NCI-H82 treated with DMSO at 0.1 percent for 48 hours (cell line): ENCODE measurements around the gene WFDC10B.
A peak's percentile ranks its signal among the peaks of the same experiment; 100 is the strongest.
"Not testable (repeated sequence)": the region's sequence is repeated elsewhere in the genome, so short reads cannot be mapped to it uniquely, and the experiment has no call there.

ENCODE experiments used
- DNase-seq: peaks from one replicate; lab custom pipeline; 2025; ENCODE audit not compliant: unreplicated experiment; lab: John Stamatoyannopoulos, UW

The WFDC10B gene

DNA sequence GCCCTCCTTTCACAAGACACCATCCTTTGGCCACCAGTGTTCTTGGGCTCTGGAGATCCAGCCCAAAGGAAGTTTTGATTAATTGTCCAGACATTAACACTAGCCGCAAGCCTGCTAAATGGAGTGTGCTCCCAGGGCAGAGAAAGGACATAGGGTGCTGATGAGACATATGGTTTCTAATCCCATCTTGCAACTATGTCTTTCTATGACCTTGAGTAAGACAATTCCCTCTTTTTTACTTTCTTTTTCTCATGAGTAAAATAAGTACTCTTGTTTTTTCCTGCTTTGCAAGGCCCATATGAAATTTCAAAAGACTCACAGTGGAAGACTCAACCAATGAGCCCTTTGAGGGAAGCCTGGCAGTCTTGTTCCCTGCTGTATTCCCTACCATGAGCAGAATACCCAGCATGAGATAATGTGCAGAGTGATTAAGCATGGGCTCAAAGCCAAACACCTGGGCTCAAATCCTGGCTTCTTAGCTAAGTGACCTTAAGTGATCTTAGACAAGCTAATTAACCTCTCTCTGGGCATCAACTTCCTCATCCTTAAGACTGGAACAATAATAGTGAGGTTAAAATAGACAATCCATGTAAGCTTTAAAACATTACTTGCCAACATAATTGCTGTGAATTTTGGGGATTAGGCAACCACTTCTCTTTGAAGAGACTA, at the start of gene WFDC10B:
TSS of gene WFDC10B (minus strand) at position 51 of the 669 bp plus-strand sequence. CDS start 19,027 bp downstream, outside the sequence.
- DNase-seq, result peak; percentile 93

DNA sequence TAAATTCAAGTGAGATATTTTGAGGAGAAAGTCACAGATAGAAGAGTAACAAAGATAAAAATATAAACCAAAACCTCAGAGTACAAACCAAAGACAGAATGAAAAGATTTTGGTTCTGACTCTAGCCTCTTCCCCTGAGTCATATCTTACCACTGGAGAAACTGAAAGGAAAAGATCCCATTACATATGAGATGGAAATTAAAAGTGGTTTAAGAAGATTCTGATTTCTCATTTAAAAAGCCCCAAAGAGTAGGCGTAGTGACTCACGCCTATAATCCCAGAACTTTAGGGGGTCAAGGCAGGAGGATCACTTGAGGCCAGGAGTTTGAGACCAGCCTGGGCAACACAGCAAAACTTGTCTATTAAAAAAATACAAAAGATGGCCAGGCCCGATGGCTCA, 47.9 kb upstream of the WFDC10B start:
- no peak for DNase-seq

- no peak for DNase-seq
These were observed 46.9 kb upstream of the WFDC10B start for GRCh38 chr20:45751721-45752120.

- DNase-seq, result no peak
These were observed 40.2 kb upstream of the WFDC10B start for GRCh38 chr20:45745015-45745414.

- no peak for DNase-seq
These were observed 37.8 kb upstream of the WFDC10B start for GRCh38 chr20:45742596-45742995.

GRCh38 chr20:45735988-45736387, 31.2 kb upstream of the WFDC10B start:
- DNase-seq, result no peak

- DNase-seq, result no peak
These were observed 30.7 kb upstream of the WFDC10B start for GRCh38 chr20:45735552-45735951.

DNA sequence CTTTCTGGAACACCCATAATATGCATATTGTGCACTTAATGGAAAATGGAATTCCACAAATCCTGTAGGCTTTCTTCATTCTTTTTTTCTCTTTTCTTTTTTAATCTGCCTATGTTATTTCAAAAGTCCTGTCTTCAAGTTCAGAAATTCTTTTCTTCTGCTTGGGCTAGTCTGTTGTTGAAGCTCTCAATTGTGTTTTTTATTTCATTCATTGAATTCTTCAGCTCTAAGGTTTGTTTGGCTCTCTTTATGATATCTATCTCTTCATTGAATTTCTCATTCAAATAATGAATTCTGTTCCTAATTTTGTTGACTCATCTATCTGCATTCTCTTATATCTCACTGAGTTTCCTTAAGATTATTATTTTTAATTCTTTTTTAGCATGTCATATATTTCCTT, 27.4 kb upstream of the WFDC10B start:
- no peak for DNase-seq

DNA sequence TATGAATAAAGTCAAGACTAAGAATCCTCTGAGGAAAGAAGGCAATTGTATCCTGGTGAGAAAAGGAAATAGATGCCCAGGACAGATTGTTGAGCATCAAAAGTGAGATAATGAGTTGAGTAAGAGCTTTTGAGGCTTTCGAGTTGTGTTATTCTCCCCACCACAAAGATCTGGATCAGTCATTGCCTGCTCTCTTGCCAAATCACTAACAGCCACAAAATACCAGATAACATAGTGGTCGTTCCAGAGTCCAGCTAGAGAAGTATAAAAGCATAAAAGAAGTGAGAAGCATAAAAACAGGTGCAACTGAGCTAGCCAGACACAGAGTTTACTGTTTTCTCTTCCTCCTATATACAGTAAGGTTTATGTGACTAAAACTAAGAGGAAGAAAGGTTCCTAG, 22.2 kb upstream of the WFDC10B start:
- no peak for DNase-seq

DNA sequence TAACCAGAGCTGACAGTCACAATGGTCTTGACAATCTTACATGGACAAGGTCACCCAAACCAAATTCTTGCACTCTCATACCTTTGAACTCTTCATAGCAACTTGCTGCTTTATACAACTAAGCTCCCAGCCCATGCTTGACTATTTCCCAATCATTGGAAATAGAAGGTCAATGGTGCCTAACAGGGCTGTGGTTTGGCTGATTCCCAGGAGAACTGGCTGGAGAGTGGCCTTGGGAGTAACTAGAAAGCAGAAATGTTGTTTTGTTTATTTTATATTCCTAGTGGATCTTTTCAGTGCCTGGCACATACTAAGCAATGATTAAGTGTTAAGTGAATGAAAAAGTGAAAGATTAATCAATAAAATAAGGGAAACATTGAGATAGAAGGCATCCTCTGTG, 20.3 kb upstream of the WFDC10B start:
- DNase-seq, result no peak

DNA sequence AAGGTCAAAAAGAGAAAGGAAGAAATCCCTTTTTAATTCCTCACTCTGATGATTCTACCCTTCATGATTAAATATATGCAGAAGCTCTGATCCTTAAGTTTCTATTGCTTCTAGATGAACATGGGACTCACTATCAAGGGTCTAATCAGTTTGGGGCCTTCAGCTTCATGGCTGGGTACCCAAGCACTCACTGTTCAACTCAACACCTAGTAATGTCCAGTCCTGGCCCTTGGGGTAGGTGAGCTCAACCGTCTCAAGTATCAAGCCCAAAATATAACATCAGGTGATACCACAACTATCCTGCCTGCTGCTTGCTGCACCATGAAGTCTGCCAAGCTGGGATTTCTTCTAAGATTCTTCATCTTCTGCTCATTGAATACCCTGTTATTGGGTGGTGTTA, 17.2 kb upstream of the WFDC10B start, which contains the start of gene SPINT4:
TSS of gene SPINT4 (plus strand) at position 301 of the 400 bp plus-strand sequence. CDS start at position 322, 21 bp downstream.
- DNase-seq, result no peak

- not testable (repeated sequence) for DNase-seq
These were observed 11.4 kb upstream of the WFDC10B start for GRCh38 chr20:45716141-45716688.

DNA sequence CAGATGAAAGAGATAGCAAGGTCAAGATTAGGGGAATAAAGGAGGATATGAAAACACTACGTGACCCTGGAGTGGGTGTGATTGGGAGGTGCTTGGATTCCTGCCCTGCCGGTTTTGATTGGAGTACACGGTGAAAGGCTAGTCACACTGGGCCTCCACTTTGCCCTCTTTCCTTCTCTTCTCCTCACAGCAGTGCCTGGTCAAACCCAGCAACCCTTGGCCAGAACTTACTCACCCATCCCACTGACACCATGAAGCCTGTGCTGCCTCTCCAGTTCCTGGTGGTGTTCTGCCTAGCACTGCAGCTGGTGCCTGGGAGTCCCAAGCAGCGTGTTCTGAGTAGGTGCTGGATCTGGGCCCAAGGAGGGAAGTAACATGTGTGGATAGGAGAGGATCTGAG, 2.9 kb downstream of the WFDC10B start, which contains the start of gene WFDC13:
TSS of gene WFDC13 (plus strand) at position 166 of the 400 bp plus-strand sequence. CDS start at position 252, 86 bp downstream.
- DNase-seq, result no peak

GRCh38 chr20:45701104-45701503, 3.7 kb downstream of the WFDC10B start:
- DNase-seq, result no peak

- no peak for DNase-seq
These were observed 9.3 kb downstream of the WFDC10B start for GRCh38 chr20:45695496-45695895.

- not testable (repeated sequence) for DNase-seq
These were observed 11.5 kb downstream of the WFDC10B start for GRCh38 chr20:45693346-45693745.

DNA sequence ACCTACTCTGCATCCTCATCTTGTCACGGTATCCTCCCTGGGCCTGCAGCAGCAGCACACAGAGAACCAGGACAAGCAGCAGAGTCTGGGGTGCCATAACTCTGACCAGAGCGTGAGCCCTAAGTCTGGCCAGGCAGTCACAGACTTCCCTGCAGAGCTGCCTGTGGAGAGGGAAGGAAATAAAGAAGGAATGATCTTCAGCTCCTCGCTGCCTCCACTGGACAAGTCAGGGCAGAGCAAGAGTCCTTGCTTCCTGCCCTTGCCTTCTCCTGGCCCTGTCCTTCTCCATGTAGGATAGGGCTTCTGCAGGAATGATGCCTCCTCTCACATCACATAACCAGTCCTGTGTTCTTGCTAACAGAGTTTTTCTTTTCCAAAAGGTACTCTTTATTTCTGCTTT, 18.9 kb downstream of the WFDC10B start:
- no peak for DNase-seq

DNA sequence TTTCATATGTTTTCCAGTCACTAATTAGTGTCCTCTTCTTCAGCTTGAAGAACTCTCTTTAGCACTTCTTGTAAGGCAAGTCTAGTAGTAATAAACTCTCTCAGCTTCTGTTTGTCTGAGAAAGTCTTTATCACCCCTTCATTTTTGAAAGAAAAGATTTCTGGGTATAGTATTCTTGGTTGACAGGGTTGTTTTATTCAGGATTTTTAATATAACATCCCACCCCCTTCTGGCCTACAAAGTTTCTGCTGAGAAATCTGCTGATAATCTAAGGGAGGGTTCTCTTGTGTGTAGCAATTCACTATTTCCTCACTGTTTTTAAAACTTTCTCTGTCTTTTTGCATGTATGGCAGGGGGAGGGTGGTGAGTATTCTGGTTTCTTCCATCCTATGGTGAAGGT, 25.2 kb downstream of the WFDC10B start:
- no peak for DNase-seq

GRCh38 chr20:45672765-45673164, 32.1 kb downstream of the WFDC10B start:
- no peak for DNase-seq

DNA sequence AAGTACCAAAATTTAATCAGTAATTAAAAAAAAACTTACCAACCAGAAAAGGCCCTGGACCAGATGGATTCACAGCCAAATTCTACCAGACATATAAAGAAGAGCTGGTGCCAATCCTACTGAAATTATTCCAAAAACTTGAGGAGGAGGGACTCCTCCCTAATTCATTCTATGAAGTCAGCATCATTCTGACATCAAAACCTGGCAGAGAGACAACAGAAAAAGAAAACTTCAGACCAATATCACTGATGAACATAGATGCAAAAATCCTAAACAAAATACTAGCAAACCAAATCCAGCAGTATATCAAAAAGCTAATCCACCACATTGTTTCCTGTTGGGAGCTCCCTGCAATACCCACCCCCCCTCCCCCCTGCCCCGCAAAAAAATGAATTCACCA, 34.7 kb downstream of the WFDC10B start, which contains the start of gene WFDC11:
TSS of gene WFDC11 (minus strand) at position 101 of the 400 bp plus-strand sequence. CDS start 19,639 bp downstream, outside the sequence.
- no peak for DNase-seq

GRCh38 chr20:45657038-45657437, 47.8 kb downstream of the WFDC10B start:
- DNase-seq, result not testable (repeated sequence)

DNA sequence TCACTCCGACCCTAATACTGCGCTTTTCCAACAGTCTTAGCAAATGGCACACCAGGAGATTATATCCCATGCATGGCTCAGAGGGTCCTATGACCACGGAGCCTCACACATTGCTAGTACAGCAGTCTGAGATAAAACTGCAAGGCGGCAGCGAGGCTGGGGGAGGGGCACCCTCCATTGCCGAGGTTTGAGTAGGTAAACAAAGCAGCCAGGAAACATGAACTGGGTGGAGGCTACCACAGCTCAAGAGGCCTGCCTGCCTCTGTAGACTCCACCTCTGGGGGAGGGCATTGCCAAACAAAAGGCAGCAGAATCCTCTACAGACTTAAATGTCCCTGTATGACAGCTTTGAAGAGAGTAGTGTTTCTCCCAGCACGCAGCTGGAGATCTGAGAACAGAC, 53.1 kb downstream of the WFDC10B start:
- DNase-seq, result not testable (repeated sequence)
